A549 treated with CORT108297 at 1 μM for 4 hours (cell line): ENCODE measurements around the gene PCDH15. TPM values are rescaled to one million over a fixed set of nuclear protein-coding genes. Genes with fewer than 3 reads are reported as not detected.

ENCODE experiments used
- total RNA-seq: library from RNA; stranded (reverse); fragments of 200-300 nt; extraction: Qiagen RNA extraction; gene quantifications from 5 replicates; pipeline ENCODE4 v1.2.3, GENCODE V29; 2022

Gene PCDH15
- 0.06 TPM in 1 of 5 replicates, not detected in the others for total RNA-seq

DNA sequence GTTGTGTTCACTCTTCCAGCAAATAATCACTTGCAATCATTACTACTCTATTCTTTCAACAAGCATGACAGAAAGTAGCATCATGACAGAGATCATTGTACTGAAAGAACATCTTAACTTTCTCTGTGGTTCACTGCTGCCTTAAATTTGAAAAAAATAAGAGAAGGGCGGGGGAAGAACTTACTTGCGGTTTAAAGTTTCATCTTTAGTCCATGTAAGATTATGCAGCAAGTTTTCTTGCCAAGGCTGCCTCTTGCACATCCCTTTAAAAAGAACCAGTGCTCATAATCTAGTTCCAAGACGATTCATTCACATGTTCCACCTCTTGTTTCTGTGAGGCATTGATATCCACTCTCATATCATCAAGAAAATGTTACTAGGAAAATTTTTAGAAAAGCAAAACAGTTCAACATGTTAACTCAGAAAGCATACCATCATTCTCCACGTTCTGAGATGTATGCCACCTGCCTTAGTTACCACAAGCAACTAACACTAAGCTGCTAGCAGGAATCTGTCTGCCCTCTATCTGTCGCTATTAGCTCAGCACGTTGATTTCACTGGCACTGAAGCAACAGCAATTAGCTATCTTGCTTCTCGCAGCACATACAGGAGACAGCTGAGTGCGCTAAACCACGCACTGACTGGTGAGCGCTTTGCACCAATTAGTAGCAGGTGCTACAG lies at the start of gene PCDH15:
PCDH15 (minus strand) TSS at position 491 of the 681 bp plus-strand sequence. CDS start 136,969 bp downstream, outside the sequence.

